PC-9 (cell line): ENCODE data around the gene ERGIC1.

Experiments used
- CTCF ChIP-seq: fragments of 200-600 bp; sonication (generic); conservative IDR thresholded peaks from 2 replicates; pipeline ENCODE4 v1.6.1; 2017; ENCODE audit warnings: mixed run types, antibody characterized with exemption, mild to moderate bottlenecking, moderate library complexity
- EZH2 ChIP-seq: fragments of 200-600 bp; sonication (generic); IDR thresholded peaks from 2 replicates; pipeline ENCODE4 v1.8.0; 2017; ENCODE audit warnings: antibody characterized with exemption, low read depth

- TF ChIP-seq EZH2 (no peak), CTCF (peak; percentile 72)
Observed at GRCh38 chr5:172902497-172903472, 68.7 kb downstream of the ERGIC1 start.
